NCI-H69 (cell line): Measurements from ENCODE around the gene OR4C5.
"Not testable (repeated sequence)": the region's sequence is repeated elsewhere in the genome, so short reads cannot be mapped to it uniquely, and the experiment has no call there.

Source experiments
- DNase-seq: peaks from one replicate; lab custom pipeline; 2025; lab: John Stamatoyannopoulos, UW

OR4C5 gene

DNA sequence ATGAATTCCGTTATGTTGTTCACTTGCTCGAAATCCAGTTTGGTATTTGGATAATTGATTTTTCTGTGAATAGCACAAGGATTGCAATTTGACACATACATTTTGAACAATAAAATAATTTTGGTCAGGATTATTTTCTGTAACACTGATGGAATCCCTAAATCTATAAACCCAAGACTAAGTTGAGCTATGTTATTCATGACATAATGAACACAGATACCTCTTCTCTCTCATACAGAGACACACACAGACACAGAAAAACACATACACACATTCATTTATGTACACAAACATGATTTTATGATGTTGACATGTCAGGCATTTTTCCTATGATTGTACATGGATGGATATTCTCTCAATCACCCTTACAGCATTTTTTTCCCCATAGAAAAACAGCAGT, at the start of gene OR4C5:
Gene OR4C5, minus strand, starts transcription at position 101 of the 400 bp plus-strand sequence. Its CDS starts 0 bp downstream, at position 101.
- DNase-seq, result no peak

DNA sequence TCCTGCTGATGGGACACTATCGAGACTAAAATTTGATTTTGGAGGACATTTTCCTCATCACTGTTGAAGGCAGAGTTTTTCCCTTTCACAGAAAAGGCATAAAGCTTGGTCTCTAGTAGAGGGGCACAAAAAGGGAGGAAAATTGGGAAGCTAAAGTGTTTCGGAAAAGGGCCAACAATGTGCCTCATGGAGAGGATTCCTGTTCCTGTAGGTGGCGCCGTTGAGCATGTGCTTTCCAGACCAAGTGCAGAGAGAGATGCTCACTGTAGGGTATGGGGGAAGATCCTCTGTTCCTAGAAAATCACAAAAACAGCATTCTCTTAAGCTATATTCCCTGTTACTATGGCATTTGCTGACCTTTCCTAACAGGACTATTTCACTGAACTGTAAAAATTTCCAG, 18.4 kb upstream of the OR4C5 start:
- DNase-seq, result no peak

DNA sequence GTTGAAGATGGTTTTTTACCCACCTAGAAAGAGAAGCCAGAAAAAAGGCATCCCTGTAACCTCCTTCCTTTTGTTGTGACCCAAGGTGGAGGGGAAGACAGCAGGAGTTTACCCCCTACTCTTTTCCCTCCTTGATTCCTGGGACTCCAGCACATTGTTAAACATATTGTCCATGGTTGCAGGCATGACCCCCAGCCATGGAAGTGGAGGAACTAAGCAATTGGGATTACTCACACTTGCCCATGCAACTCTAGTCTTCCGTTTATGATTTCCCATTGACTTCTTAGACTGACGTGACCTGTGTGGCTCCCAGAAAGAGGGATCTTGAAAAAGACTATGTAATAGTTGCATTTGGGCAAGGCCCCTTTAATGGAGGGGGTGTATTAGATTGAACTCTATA, 17.9 kb upstream of the OR4C5 start:
- DNase-seq, result not testable (repeated sequence)

DNA sequence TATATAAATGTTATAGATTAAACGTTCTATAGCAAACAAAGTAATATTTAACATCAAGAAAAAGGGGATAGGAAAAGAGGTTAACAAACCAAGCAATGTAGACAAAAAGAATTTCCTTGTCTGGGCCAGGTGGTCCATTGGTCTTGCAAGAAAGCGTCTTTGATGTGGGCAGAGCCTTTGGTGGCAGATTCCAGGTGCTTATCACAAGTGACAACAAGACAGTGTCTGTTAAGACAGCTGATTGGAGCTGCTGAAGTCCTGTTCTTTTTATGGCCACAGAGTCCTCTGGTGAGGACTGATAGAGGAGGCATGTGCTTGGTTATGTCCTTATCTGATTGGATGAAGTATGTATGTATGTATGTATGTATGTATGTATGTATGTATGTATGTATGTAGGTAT, 5.0 kb downstream of the OR4C5 start:
- not testable (repeated sequence) for DNase-seq

DNA sequence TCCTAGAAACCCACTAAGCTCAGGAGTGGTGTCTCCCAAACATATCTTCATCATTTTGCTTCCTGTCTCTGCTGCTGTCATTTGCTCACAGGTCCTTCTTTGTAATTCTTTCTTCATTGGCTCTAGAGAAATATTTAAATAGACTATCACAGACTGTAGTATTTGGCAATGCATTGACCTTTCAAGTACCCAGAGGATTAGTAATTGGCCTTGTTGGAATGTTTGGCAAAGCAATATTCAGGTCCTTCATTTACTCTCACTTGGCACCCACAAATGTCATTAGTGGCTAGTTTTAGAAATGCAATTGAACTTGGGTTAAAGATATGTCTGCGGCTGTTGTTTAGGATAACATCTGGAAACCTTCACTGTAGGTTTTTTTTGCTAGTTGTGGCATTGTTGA, 11.6 kb downstream of the OR4C5 start:
- DNase-seq, result no peak

DNA sequence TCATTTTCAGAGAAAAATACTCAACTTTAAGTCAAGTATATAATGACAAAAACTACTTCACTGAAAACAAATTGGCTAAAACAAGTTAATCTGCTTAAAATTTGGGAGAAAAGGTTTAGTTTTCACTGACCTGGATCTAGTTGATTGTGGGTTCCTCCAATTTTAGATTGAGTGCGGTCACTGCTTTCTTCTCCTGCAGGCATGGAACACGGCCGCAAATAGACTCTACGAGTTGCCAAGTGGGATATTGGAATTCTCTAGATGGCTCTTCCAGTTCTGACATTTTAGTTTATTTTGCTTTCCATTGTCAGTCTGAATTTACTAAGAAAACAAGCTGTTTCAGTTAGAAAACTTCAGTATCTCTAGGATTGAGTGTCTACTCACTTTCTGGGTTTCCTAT, 12.3 kb downstream of the OR4C5 start:
- no peak for DNase-seq

DNA sequence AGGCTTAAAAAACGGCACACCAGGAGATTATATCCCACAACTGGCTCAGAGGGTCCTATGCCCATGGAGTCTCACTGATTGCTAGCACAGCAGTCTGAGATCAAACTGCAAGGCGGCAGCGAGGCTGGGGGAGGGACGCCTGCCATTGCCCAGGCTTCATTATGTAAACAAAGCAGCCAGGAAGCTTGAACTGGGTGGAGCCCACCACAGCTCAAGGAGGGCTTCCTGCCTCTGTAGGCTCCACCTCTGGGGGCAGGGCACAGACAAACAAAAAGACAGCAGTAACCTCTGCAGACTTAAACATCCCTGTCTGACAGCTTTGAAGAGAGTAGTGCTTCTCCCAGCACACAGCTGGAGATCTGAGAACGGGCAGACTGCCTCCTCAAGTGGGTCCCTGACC, 20.0 kb downstream of the OR4C5 start:
- not testable (repeated sequence) for DNase-seq

DNA sequence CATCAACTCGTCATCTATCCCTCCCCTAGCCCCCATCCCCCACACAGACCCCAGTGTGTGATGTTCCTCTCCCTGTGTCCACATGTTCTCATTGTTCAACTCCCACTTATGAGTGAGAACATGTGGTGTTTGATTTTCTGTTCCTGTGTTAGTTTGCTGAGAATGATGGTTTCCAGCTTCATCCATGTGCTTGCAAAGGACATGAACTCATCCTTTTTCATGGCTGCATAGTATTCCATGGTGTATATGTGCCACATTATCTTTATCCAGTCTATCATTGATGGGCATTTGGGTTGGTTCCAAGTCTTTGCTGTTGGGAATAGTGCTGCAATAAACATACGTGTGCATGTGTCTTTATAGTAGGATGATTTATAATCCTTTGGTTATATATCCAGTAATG, 23.8 kb downstream of the OR4C5 start:
- DNase-seq, result not testable (repeated sequence)

DNA sequence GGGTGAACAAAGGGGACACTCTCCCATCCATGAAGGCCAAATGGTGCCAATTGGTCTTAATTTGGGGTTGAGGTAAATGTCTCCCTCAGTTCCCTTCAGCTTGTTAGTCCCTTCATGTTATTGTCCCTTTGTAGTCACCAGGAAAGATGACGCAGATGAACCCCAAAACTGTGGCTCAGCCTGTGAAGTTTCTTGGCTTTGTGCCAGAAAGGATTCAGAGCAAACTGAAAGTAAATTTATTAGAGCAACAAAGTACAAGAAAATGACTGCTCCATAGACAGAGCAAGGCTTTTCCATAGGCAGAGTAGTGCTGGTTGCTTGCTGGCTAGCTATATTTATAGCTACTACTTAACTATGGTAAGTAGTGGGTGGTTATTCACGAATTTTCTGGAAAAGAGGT, 24.8 kb downstream of the OR4C5 start:
- DNase-seq, result no peak

DNA sequence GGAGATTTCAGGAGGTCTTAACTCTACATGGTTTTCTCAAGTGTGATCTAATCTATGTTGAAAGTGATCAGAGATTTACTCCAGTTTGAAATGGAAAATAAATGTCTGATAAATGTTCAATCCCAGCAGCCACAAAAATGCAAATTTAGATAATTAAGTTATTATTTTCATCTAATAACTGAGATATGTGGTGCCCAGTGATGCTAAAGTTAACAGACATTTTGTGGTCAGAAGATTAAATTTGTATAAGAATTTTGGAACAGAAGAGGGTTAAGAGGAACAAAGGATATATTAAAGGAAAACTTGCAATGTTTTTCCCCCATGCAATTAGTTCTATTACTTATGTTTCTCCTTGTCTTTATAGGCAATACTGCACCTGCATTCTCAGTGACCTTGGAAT, 41.6 kb downstream of the OR4C5 start, which contains the start of gene OR4C3:
Gene OR4C3, plus strand, starts transcription at position 301 of the 400 bp plus-strand sequence. CDS start 102 bp downstream, outside the sequence.
- DNase-seq, result not testable (repeated sequence)

DNA sequence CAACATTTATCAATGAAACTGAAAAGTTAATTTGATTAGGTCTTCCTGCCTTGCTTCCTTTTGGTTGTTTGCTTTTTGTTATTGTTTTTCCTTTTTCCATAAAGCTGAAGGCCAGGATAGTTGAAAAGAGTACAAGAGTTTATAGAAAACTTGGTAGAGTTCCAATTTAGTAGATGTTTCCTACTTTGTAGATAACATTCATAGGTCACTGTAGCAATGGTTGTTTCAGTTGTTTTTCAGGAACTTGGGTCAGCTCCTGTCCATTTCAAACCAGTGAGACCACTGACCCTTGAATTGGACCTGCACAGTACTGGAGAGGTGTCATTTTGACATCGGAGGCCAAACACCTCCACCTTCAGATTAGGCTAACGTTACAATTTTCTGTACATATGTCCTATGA, 46.5 kb downstream of the OR4C5 start:
- DNase-seq, result not testable (repeated sequence)
